ENCODE results near the gene CIAPIN1. TPM values are rescaled to one million over a fixed set of nuclear protein-coding genes. Genes with fewer than 3 reads are reported as not detected.

Gene CIAPIN1
- total RNA-seq, 1 donor from 2014 or later = 68.2 TPM

DNA sequence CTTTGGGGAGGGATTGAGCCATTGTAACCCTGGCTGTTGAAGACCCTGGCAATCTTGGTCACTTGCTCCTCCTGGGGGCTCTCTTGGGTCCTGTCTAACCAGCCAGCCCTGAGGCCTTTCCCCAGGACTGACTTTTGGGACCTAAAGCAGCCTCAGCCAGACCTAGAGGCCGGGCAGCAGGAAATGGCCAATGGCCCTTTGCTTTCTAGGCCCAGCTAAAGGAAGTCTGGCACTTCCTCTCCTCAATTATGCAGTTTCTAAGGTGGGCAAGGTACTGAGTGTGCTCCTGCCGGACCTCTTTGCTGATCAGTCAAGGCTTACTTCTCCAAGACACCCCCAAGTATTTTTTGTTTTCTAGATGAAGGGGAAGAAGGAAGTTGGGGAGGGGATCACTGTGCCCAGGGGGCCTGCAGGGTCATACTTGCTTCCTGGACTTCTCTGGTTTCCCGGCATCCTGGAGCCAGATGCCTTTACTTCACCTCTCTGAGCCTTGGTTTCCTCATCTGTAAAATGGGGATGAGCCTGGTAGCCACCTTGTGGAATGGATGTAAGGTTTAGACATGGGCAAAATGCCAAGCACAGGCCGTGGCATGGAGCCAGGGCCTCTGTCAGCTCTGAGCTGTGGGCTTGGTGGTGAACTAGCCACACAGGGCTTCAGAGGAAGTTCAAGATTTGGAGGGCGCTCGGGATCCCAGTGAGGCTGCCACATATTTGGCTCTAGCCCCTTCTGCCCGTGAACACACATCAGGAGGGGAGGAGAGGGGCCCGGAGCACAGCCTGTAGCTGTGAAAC, 66.3 kb downstream of the CIAPIN1 start:
- Mint-ChIP-seq H3K4me3 (no peak overlapping the region), H3K4me1 (ENCODE audit: unreplicated experiment) (peaks cover 10% of the 10 kb centered on the region), H3K36me3 (no peaks in the 10 kb centered on the region), H3K27me3 (no peaks in the 10 kb centered on the region), H3K27ac (no peak overlapping the region), H3K9me3 (no peaks in the 10 kb centered on the region)
- no peak for DNase-seq (ENCODE audit: extremely low spot score, unreplicated experiment)
- TF ChIP-seq CTCF (conservative IDR thresholded peaks at IDR 0.05) = no peak

DNA sequence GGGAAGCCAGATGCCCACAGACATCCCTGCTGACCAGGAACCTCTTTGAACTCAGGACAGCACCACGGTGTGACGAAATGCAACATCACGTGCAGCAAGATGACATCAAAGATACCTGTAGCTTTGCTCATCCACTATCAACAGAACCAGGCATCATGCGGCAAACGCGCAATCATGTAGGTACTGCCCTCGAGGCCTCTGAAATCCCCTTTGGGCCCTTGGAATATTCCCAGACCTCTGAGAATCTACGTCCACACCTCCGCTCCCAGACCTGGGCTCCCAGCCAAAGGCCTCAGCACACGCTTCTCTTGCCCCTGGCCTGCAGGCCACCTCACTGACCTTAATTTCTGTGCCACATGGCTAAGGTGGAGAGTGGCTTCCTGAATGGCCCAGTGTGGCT, 67.6 kb downstream of the CIAPIN1 start:
- no peak overlapping the region for H3K4me3 Mint-ChIP-seq
- H3K9me3 Mint-ChIP-seq = no peaks in the 10 kb centered on the region
- peaks cover 10% of the 10 kb centered on the region for H3K4me1 Mint-ChIP-seq (ENCODE audit: unreplicated experiment)
- DNase-seq (ENCODE audit: extremely low spot score, unreplicated experiment) = no peak
- H3K27me3 Mint-ChIP-seq = no peaks in the 10 kb centered on the region
- no peak overlapping the region for H3K27ac Mint-ChIP-seq
- no peak for TF ChIP-seq CTCF (conservative IDR thresholded peaks at IDR 0.05)
- no peaks in the 10 kb centered on the region for H3K36me3 Mint-ChIP-seq

Other genes with a start within 250 kb of the CIAPIN1 start
- gene ARL2BP, start 202.1 kb downstream of the CIAPIN1 start, total RNA-seq (ENCODE audit: low replicate concordance) = 37.7 and 49.4 TPM in 2 replicates
- gene PLLP, start 162.7 kb downstream of the CIAPIN1 start, total RNA-seq (ENCODE audit: low replicate concordance) = 4.9 and 5.1 TPM in 2 replicates
- 0.17 TPM in 1 of 2 replicates, not detected in the other for gene CCL22, start 88.6 kb downstream of the CIAPIN1 start, total RNA-seq (ENCODE audit: low replicate concordance)
- gene CX3CL1, start 74.9 kb downstream of the CIAPIN1 start, total RNA-seq (ENCODE audit: low replicate concordance) = 1.4 and 17.8 TPM in 2 replicates
- not detected in 2 replicates for gene CCL17, start 42.6 kb downstream of the CIAPIN1 start, total RNA-seq (ENCODE audit: low replicate concordance)
- 73.1 and 96.0 TPM in 2 replicates for gene COQ9, start 94 bp upstream of the CIAPIN1 start, total RNA-seq (ENCODE audit: low replicate concordance)
- gene POLR2C, start 15.3 kb upstream of the CIAPIN1 start, total RNA-seq (ENCODE audit: low replicate concordance) = 63.0 and 70.5 TPM in 2 replicates
- 33.3 and 72.0 TPM in 2 replicates for gene DOK4, start 39.1 kb upstream of the CIAPIN1 start, total RNA-seq (ENCODE audit: low replicate concordance)
- gene CCDC102A, start 89.2 kb upstream of the CIAPIN1 start, total RNA-seq (ENCODE audit: low replicate concordance) = 6.9 and 14.4 TPM in 2 replicates
- 0.82 and 1.7 TPM in 2 replicates for gene ADGRG5, start 95.3 kb upstream of the CIAPIN1 start, total RNA-seq (ENCODE audit: low replicate concordance)
- gene ADGRG1, start 181.2 kb upstream of the CIAPIN1 start, total RNA-seq (ENCODE audit: low replicate concordance) = 41.1 and 61.0 TPM in 2 replicates
- gene ADGRG3, start 220.9 kb upstream of the CIAPIN1 start, total RNA-seq (ENCODE audit: low replicate concordance) = not detected in 2 replicates
- gene DRC7, start 247.4 kb upstream of the CIAPIN1 start, total RNA-seq (ENCODE audit: low replicate concordance) = 0.69 and 7.4 TPM in 2 replicates